Hepatocyte (in vitro differentiated cells): ENCODE measurements around the gene AFAP1.

Experiments used
- EZH2 ChIP-seq: fragments of 200-600 bp; sonication (generic); IDR thresholded peaks from 2 replicates; pipeline ENCODE4 v1.6.1; 2016; ENCODE audit warnings: antibody characterized with exemption, mild to moderate bottlenecking, borderline replicate concordance
- TF ChIP-seq, protein P1 (sequence below): fragments of 200-600 bp; sonication (generic); IDR thresholded peaks from 2 replicates; pipeline ENCODE4 v1.5.1; 2016; ENCODE audit warnings: antibody characterized with exemption, mild to moderate bottlenecking; ENCODE audit not compliant: poor library complexity

- TF ChIP-seq EZH2, result no peak
- TF ChIP-seq, protein P1, sequence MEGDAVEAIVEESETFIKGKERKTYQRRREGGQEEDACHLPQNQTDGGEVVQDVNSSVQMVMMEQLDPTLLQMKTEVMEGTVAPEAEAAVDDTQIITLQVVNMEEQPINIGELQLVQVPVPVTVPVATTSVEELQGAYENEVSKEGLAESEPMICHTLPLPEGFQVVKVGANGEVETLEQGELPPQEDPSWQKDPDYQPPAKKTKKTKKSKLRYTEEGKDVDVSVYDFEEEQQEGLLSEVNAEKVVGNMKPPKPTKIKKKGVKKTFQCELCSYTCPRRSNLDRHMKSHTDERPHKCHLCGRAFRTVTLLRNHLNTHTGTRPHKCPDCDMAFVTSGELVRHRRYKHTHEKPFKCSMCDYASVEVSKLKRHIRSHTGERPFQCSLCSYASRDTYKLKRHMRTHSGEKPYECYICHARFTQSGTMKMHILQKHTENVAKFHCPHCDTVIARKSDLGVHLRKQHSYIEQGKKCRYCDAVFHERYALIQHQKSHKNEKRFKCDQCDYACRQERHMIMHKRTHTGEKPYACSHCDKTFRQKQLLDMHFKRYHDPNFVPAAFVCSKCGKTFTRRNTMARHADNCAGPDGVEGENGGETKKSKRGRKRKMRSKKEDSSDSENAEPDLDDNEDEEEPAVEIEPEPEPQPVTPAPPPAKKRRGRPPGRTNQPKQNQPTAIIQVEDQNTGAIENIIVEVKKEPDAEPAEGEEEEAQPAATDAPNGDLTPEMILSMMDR, result no peak
Observed at GRCh38 chr4:7774301-7775294, 165.1 kb downstream of the AFAP1 start.
